Calu3 (cell line): Measurements from ENCODE around the gene LRFN3. TPM values are rescaled to one million over a fixed set of nuclear protein-coding genes. Genes with fewer than 3 reads are reported as not detected.
"Not testable (repeated sequence)": the region's sequence is repeated elsewhere in the genome, so short reads cannot be mapped to it uniquely, and the experiment has no call there.

ENCODE experiments used
- BruUV-seq: library from RNA; stranded (reverse); fragments of 400-500 nt; replicated peaks from 2 replicates; lab custom pipeline; 2021; lab: Mats Ljungman, UMichigan
- CTCF ChIA-PET: fragments of 300-600 bp; sonication (Branson Sonifier 250); formaldehyde crosslinking; loops from one replicate; lab custom pipeline; 2022; ENCODE audit warnings: antibody characterized with exemption; lab: Charles Lee
- DNase-seq: peaks from one replicate; pipeline ENCODE4 v3.0.0; 2022
- H3K27ac Mint-ChIP-seq: one replicate; pipeline ENCODE4 v1.8.0; 2022; ENCODE audit warnings: mixed read lengths; ENCODE audit not compliant: unreplicated experiment
- H3K27me3 Mint-ChIP-seq: one replicate; pipeline ENCODE4 v1.8.0; 2022; ENCODE audit warnings: mixed read lengths; ENCODE audit not compliant: unreplicated experiment
- H3K36me3 Mint-ChIP-seq: one replicate; pipeline ENCODE4 v1.8.0; 2022; ENCODE audit warnings: mild to moderate bottlenecking, moderate library complexity, mixed read lengths; ENCODE audit not compliant: insufficient read depth, unreplicated experiment
- H3K4me1 Mint-ChIP-seq: one replicate; pipeline ENCODE4 v1.8.0; 2022; ENCODE audit warnings: mild to moderate bottlenecking, low read depth, mixed read lengths; ENCODE audit not compliant: unreplicated experiment
- H3K4me3 Mint-ChIP-seq: one replicate; pipeline ENCODE4 v1.8.0; 2022; ENCODE audit warnings: mild to moderate bottlenecking, low read depth, moderate library complexity, mixed read lengths; ENCODE audit not compliant: unreplicated experiment
- H3K9me3 Mint-ChIP-seq: one replicate; pipeline ENCODE4 v1.8.0; 2022; ENCODE audit warnings: low read depth, mixed read lengths; ENCODE audit not compliant: unreplicated experiment
- CTCF ChIP-seq: fragments of 200-600 bp; IDR thresholded peaks from one replicate; pipeline ENCODE4 v1.8.0; 2022; ENCODE audit warnings: antibody characterized with exemption; ENCODE audit not compliant: unreplicated experiment
- intact Hi-C: fragments of 100-400 bp; cut with micrococcal nuclease; formaldehyde crosslinking; loops from one replicate; pipeline ENCODE4 v1.10.0; 2022; ENCODE audit not compliant: unreplicated experiment
- total RNA-seq: library from RNA; stranded (reverse); gene quantifications from 2 replicates; pipeline ENCODE4 v1.2.3, GENCODE V29; 2022

The LRFN3 gene
- total RNA-seq, 1 experiment from 2014 or later: 18.5 TPM

DNA sequence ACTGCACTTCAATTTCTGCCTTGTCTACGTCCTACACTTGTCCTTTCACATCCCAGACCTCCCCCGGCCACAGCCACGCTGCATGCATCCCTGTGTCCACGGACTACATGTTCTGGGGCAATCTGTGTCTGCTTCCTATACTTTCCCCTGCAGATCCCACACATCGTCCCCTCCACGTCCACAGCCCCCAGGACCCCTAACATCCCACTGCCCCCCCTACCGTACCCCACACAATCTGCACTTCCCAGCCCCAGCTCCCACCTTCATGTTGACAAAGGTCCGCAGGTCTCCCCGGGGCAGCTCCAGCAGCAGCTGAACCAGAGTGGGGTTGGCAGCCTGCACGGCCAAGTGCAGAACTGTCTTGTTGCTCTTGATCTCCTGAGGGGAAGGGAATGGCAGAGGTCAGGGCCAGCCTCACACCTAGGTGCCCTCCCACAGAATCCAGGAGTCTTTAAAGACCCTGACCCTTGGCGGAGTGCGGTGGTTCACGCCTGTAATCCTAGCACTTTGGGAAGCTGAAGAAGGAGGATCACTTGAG lies 46.0 kb upstream of the LRFN3 start:
- Mint-ChIP-seq H3K27ac (no peak overlapping the region), H3K4me1 (no peaks in the 10 kb centered on the region), H3K9me3 (no peaks in the 10 kb centered on the region), H3K4me3 (no peak overlapping the region), H3K36me3 (peaks cover 45% of the 10 kb centered on the region), H3K27me3 (no peaks in the 10 kb centered on the region)
- CTCF ChIA-PET: no interaction called here
- intact Hi-C loops: no loop called here
- no peak for TF ChIP-seq CTCF
- no TSS peak for BruUV-seq
- no peak for DNase-seq

- H3K4me1 Mint-ChIP-seq, DNase-seq, CTCF ChIA-PET, H3K9me3 Mint-ChIP-seq, BruUV-seq, intact Hi-C loops, H3K4me3 Mint-ChIP-seq, H3K27me3 Mint-ChIP-seq, H3K27ac Mint-ChIP-seq: not testable (repeated sequence)
- peaks cover 45% of the 10 kb centered on the region for H3K36me3 Mint-ChIP-seq
Measured at GRCh38 chr19:35891819-35892218, 44.4 kb upstream of the LRFN3 start.

- H3K9me3 Mint-ChIP-seq: no peaks in the 10 kb centered on the region
- TF ChIP-seq CTCF: no peak
- intact Hi-C loops: no loop called here
- peaks cover 40% of the 10 kb centered on the region for H3K36me3 Mint-ChIP-seq
- no TSS peak for BruUV-seq
- H3K27ac Mint-ChIP-seq: no peak overlapping the region
- no peaks in the 10 kb centered on the region for H3K4me1 Mint-ChIP-seq
- DNase-seq: no peak
- H3K27me3 Mint-ChIP-seq: no peaks in the 10 kb centered on the region
- H3K4me3 Mint-ChIP-seq: no peak overlapping the region
- CTCF ChIA-PET: interaction anchor here (0.7 kb wide), 1 partner anchor 48 kb away, joined by 3 read pairs; no protein-coding TSS in a partner anchor
Measured at GRCh38 chr19:35894342-35894741, 41.8 kb upstream of the LRFN3 start.

- no peak for DNase-seq
- CTCF ChIA-PET: no interaction called here
- H3K4me1 Mint-ChIP-seq: no peaks in the 10 kb centered on the region
- H3K36me3 Mint-ChIP-seq: peaks cover 45% of the 10 kb centered on the region
- H3K27ac Mint-ChIP-seq: no peak overlapping the region
- no peaks in the 10 kb centered on the region for H3K27me3 Mint-ChIP-seq
- no peaks in the 10 kb centered on the region for H3K9me3 Mint-ChIP-seq
- intact Hi-C loops: no loop called here
- BruUV-seq: no TSS peak
- TF ChIP-seq CTCF: no peak
- H3K4me3 Mint-ChIP-seq: no peak overlapping the region
Measured at GRCh38 chr19:35895911-35896642, 40.1 kb upstream of the LRFN3 start.

GRCh38 chr19:35896643-35897040 lies 39.5 kb upstream of the LRFN3 start:
- no peak for DNase-seq
- Mint-ChIP-seq H3K4me1 (no peaks in the 10 kb centered on the region), H3K4me3 (no peak overlapping the region), H3K9me3 (no peaks in the 10 kb centered on the region), H3K27me3 (peaks cover 4% of the 10 kb centered on the region), H3K36me3 (peaks cover 45% of the 10 kb centered on the region), H3K27ac (no peak overlapping the region)
- intact Hi-C loops: no loop called here
- BruUV-seq: no TSS peak
- CTCF ChIA-PET: no interaction called here
- no peak for TF ChIP-seq CTCF
